Loucy (cell line): ENCODE results near the gene RPA3.

Source experiments
- CTCF ChIP-seq: fragments of 200-600 bp; sonication (generic); conservative IDR thresholded peaks from 2 replicates; pipeline ENCODE4 v1.5.1; 2014; ENCODE audit warnings: mild to moderate bottlenecking, antibody characterized with exemption, low read length
- EZH2phosphoT487 ChIP-seq: fragments of 200-600 bp; IDR thresholded peaks from 2 replicates; pipeline ENCODE4 v1.6.1; 2018; ENCODE audit warnings: antibody characterized with exemption, mild to moderate bottlenecking, moderate library complexity, borderline replicate concordance

GRCh38 chr7:7765422-7765821, 47.0 kb upstream of the RPA3 start:
- no peak for TF ChIP-seq CTCF
- no peak for TF ChIP-seq EZH2phosphoT487
